Activated CD8-positive, alpha-beta memory T cell treated with anti-CD3 and anti-CD28 coated beads, Interleukin-2, amount 50 U/mL, for 4 hours (primary cell): ENCODE data around the gene ETF1.

Experiments used
- DNase-seq: peaks from one replicate; pipeline ENCODE4 v3.0.0-alpha.2; 2020

ETF1 gene

GRCh38 chr5:138542956-138543729 is at the start of gene ETF1:
ETF1 (minus strand) TSS chr5:138543236; CDS start chr5:138542918, 318 bp downstream.
- DNase-seq = peak; percentile 99

- no peak for DNase-seq
Observed at GRCh38 chr5:138588013-138588788, 45.2 kb upstream of the ETF1 start.

DNA sequence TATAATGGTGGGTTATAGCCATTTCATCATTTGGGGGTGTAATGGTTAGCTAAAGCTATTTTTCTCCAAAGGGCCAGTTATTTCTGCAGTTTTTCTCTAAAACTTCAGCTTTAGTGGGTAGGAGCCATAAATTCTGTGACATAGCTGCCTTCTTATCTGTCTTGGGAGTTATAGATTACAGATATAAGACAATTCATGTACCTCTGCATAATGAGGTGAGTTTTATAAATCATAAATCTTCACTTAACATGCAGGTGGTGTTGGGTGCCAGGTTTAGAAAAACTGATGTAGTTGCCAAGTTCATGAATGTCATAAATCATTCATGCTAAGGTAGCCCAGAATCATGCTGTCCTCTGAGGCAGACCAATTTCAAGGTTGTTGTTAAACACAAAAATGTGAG is 42.1 kb upstream of the ETF1 start:
- no peak for DNase-seq

GRCh38 chr5:138583984-138584637 is 41.1 kb upstream of the ETF1 start:
- no peak for DNase-seq

GRCh38 chr5:138582959-138583358 is 39.9 kb upstream of the ETF1 start:
- DNase-seq = no peak

- no peak for DNase-seq
Observed at GRCh38 chr5:138580777-138581176, 37.7 kb upstream of the ETF1 start.

GRCh38 chr5:138580001-138580400 is 37.0 kb upstream of the ETF1 start:
- DNase-seq = no peak

GRCh38 chr5:138579517-138579863 is 36.5 kb upstream of the ETF1 start:
- DNase-seq = no peak

DNA sequence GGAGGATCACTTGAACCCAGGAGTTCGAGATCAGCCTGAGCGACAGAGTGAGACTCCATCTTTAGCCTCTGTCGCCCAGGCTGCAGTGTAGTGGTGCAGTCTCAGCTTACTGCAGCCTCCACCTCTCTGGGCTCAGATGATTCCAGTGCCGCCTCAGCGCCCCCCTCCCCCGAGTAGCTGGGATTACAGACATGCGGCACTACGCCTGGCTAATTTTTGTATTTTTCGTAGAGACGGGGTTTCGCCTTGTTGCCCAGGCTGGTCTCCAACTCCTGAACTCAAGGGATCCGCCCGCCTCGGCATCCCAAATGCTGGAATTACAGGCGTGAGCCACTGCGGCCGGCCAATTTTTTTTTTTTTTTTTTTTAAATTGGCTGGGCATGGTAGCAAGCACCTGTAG is 34.4 kb upstream of the ETF1 start:
- no peak for DNase-seq

GRCh38 chr5:138575194-138576015 is 32.4 kb upstream of the ETF1 start, which contains the start of gene HSPA9:
HSPA9 (minus strand) TSS chr5:138575401; CDS start chr5:138575318, 83 bp downstream.
- DNase-seq = peak; percentile 94

- DNase-seq = no peak
Observed at GRCh38 chr5:138574744-138575193, 31.7 kb upstream of the ETF1 start.

DNA sequence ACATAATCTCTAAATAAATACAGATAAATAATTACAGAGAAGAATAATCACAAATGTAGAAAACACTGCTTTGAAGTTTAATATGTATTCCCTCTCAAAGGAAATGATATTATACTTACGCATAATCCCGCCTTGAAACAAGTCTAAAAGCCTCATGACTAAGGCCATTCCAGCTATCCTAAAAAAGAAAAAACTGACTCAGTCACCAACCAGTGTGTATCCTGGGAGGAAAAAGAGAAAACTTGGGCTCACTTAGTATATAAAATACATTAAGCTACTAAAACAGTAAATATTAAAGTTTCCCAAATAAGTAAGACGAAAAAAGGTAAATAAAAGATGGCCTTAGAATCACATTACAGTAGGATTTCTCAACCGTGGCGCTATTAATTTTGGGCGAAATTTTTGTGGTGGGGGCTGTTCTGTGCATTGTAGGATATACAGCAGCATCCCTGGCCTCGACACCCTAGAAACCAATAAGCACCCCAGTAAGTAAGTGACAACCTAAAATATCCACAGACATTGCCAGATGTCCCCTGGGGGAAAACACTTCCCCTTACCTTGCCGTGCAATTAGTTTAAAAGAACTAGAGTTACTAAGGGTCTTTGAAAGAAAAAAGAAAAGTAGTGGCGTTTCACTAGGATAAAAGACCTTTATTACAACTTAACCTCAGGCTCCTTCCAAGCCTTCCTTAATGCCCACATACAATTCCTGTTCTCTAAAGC is 31.1 kb upstream of the ETF1 start:
- DNase-seq = no peak

GRCh38 chr5:138573223-138573622 is 30.2 kb upstream of the ETF1 start:
- no peak for DNase-seq

DNA sequence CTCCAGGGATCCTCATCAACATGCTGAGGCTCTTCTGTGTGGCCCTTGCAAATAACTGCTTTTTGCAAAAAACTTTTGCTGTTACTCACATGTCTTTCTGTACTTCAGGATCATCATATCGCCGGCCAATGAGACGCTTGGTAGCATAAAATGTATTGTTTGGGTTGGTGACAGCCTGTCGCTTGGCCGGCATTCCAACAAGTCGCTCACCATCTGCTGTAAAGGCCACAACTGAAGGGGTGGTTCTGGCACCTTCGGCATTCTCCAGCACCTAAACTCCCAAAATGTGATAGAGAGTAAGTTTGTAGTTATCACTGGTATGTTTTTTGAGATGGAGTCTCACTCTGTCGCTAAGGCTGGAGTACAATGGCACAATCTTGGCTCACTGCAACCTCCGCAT is 27.8 kb upstream of the ETF1 start:
- DNase-seq = no peak

DNA sequence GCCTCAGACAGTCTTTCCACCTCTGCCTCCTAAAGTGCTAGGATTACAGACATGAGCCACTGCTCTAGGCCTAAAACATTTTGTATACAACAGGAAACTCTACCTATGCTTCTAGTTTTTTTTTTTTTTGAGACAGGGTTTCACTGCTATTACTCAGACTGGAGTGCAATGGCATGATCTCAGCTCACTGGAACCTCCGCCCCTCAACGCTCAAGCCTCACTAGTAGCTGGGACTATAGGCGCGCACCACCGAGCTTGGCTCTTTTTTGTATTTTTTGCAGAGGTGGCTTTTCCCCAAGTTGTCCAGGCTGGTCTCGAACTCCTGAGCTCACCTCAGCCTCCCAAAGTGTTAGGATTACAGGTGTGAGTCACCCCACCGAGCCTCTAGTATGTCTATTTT is 26.7 kb upstream of the ETF1 start:
- DNase-seq = no peak

GRCh38 chr5:138568061-138568824 is 25.2 kb upstream of the ETF1 start:
- DNase-seq = no peak

DNA sequence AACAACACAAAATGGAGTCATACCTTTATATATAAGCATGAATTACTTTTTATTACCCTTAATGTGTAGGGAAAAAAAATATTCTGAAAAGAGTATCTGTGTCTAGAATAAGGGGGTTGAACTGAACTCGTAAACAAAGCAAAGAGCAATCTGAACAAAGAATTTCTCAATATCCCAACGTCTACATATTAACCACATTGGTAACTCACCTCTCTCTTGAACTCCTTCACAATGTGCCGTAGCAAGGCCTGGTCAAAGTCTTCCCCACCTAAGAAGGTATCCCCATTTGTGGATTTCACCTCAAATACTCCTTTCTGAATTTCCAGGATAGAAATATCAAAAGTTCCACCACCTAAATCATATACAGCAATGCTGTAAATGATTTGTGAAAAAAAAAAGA is 23.8 kb upstream of the ETF1 start:
- DNase-seq = no peak

DNA sequence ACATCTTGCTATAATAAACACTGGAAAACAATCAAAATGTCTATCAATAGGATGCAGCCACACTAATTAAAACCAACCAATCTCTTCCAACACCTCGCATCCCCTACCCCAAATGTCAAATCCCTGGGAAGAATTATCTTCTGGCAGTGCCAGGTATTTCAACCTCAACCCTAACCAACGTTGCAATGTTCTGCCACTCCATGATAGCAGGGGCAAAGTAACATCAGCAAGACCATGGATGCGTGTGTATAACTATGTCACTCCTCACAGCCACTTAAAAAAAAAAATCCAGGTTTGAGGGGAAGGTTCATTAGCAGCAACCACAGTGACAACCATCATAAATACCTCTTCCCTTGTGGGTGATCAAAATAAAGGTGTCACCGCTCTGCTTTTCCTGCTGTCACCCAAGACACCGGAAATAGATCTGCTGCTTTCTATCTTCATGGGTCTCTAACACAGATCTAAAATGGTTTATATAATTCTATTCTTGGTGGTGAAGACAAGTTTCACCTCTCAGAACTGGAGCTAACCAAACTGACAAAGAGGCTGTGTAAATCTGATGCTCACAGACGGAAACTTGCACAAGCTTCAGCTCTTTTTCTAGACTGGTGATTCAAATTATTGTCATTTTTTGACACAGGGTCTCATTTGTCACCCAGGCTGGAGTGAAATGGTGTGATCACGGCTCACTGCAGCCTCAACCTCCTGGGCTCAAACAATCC is 22.2 kb upstream of the ETF1 start:
- DNase-seq = no peak

DNA sequence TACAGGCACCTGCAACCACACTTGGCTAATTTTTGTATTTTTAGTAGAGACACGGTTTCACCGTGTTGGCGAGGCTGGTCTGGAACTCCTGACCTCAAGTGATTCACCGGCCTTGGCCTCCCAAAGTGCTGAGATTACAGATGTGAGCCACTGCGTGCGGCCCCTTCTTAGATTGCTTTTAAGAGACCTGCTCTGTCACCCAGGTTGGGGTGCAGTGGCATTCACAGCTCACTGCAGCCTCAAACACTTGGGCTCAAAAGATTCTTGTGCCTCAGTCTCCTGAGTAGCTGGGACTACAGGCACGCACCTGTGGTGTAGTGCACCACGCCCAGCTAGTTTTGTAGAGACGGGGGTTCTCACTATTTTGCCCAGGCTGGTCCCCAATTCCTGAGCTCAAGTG is 21.2 kb upstream of the ETF1 start:
- DNase-seq = no peak

GRCh38 chr5:138563340-138564118 is 20.5 kb upstream of the ETF1 start:
- DNase-seq = no peak
